A549 (cell line): ENCODE results near the gene STX12. TPM values are rescaled to one million over a fixed set of nuclear protein-coding genes. Genes with fewer than 3 reads are reported as not detected.
"Not testable (repeated sequence)": the region's sequence is repeated elsewhere in the genome, so short reads cannot be mapped to it uniquely, and the experiment has no call there.

ENCODE experiments used
- ATAC-seq, 2 experiments: fragments of 200-7000 bp in 1 of 2; fragments of >200 bp in 1 of 2; cut with Nextera tagmentation in 1 of 2; cut with Tn5 transposase in 1 of 2; 3 replicates each; pipeline versions ENCODE4 v1.8.0 to v1.9.1; 2018 to 2020; ENCODE audit warnings: mild to moderate bottlenecking in 1 of 2, moderate library complexity in 1 of 2
- CTCF ChIA-PET: fragments of 300-600 bp; sonication (Branson Sonifier 250); formaldehyde crosslinking; extraction: SDS; loops from one replicate; lab custom pipeline; 2021; ENCODE audit warnings: antibody characterized with exemption, inconsistent platforms; lab: Yijun Ruan, JAX
- POLR2A ChIA-PET: fragments of 350-600 bp; formaldehyde crosslinking; extraction: SDS; loops from one replicate; lab custom pipeline; 2021; ENCODE audit warnings: antibody characterized with exemption, inconsistent platforms; lab: Yijun Ruan, JAX
- DNase-seq, 2 experiments: peaks; one replicate each; pipeline versions ENCODE4 v3.0.0 to v3.0.0-alpha.2; 2011 to 2016; ENCODE audit warnings: low read depth in 1 of 2, low spot score in 1 of 2
- FAIRE-seq: peaks from 2 replicates; lab custom pipeline; 2011; peaks lifted over from hg19 to GRCh38; lab: Jason Lieb, UNC
- H3K27ac ChIP-seq, 2 experiments: fragments of >200 bp; sonication (Bioruptor Twin); formaldehyde crosslinking; 3 replicates each; pipeline ENCODE4 v1.5.1; 2016 to 2017
- H3K4me1 ChIP-seq: fragments of >200 bp; sonication (Bioruptor Twin); formaldehyde crosslinking; 3 replicates; pipeline ENCODE4 v1.6.1; 2016
- H3K4me2 ChIP-seq: fragments of >200 bp; sonication (Bioruptor Twin); formaldehyde crosslinking; 3 replicates; pipeline ENCODE4 v1.6.1; 2016
- H3K4me3 ChIP-seq: fragments of >200 bp; sonication (Bioruptor Twin); formaldehyde crosslinking; 3 replicates; pipeline ENCODE4 v1.5.1; 2016
- H3K9me3 ChIP-seq: fragments of >200 bp; sonication (Bioruptor Twin); formaldehyde crosslinking; 3 replicates; pipeline ENCODE4 v1.6.1; 2016
- CBX8 ChIP-seq: fragments of 200-600 bp; sonication (generic); IDR thresholded peaks from 2 replicates; pipeline ENCODE4 v1.6.1; 2016
- CHD2 ChIP-seq: fragments of 150-350 bp; IDR thresholded peaks from 2 replicates; pipeline ENCODE4 v1.6.1; 2014; ENCODE audit warnings: low read length; ENCODE audit not compliant: partially characterized antibody
- EHF ChIP-seq: fragments of 250-450 bp; sonication (Bioruptor Pico); IDR thresholded peaks from 2 replicates; pipeline ENCODE4 v1.5.0; 2020; ENCODE audit warnings: mild to moderate bottlenecking
- ESRRA ChIP-seq: fragments of 150-350 bp; IDR thresholded peaks from 2 replicates; pipeline ENCODE4 v1.6.1; 2014; ENCODE audit warnings: mild to moderate bottlenecking, low read length, borderline replicate concordance
- FOXS1 ChIP-seq: fragments of 250-450 bp; sonication (Bioruptor Pico); IDR thresholded peaks from 2 replicates; pipeline ENCODE4 v1.5.0; 2020; ENCODE audit warnings: mild to moderate bottlenecking, moderate library complexity
- HOXA7 ChIP-seq: fragments of 250-450 bp; sonication (Bioruptor Pico); IDR thresholded peaks from 2 replicates; pipeline ENCODE4 v1.5.0; 2020; ENCODE audit warnings: mild to moderate bottlenecking, moderate library complexity
- HOXB5 ChIP-seq: fragments of 250-450 bp; sonication (Bioruptor Pico); IDR thresholded peaks from 2 replicates; pipeline ENCODE4 v1.5.0; 2020; ENCODE audit warnings: mild to moderate bottlenecking, moderate library complexity
- JUN ChIP-seq, 2 experiments: fragments of >200 bp; sonication (Bioruptor Twin); formaldehyde crosslinking; IDR thresholded peaks; 2 replicates in 1 of 2; 3 replicates in 1 of 2; pipeline ENCODE4 v1.6.1; 2016 to 2017
- NFE2L2 ChIP-seq: fragments of 150-350 bp; conservative IDR thresholded peaks from 2 replicates; pipeline ENCODE4 v1.6.1; 2014; ENCODE audit warnings: low read length
- POLR2A ChIP-seq: IDR thresholded peaks from 2 replicates; pipeline ENCODE4 v1.6.1; 2012; ENCODE audit warnings: mild to moderate bottlenecking, low read length
- RCOR1 ChIP-seq: fragments of 150-350 bp; IDR thresholded peaks from 2 replicates; pipeline ENCODE4 v1.6.1; 2014; ENCODE audit warnings: antibody characterized with exemption, low read length, low read depth
- RNF2 ChIP-seq: fragments of 200-600 bp; sonication (generic); IDR thresholded peaks from 2 replicates; pipeline ENCODE4 v1.6.1; 2016; ENCODE audit warnings: low read depth, mild to moderate bottlenecking, antibody characterized with exemption, moderate library complexity, borderline replicate concordance
- SMC3 ChIP-seq: fragments of >200 bp; sonication (Bioruptor Twin); formaldehyde crosslinking; IDR thresholded peaks from 3 replicates; pipeline ENCODE4 v1.6.1; 2018; ENCODE audit warnings: inconsistent platforms
- ZC3H11A ChIP-seq: fragments of 450-650 bp; IDR thresholded peaks from 2 replicates; pipeline ENCODE4 v1.6.1; 2014; ENCODE audit warnings: antibody characterized with exemption, mild to moderate bottlenecking
- ZNF302 ChIP-seq: fragments of 250-450 bp; sonication (Bioruptor Pico); IDR thresholded peaks from 2 replicates; pipeline ENCODE4 v1.9.0; 2021; ENCODE audit warnings: inconsistent platforms, mild to moderate bottlenecking, moderate library complexity
- WGBS: methylation state at CpG from one replicate; pipeline ENCODE4 v1.1.6; 2017; ENCODE audit errors: missing lambda C conversion rate; 5-methylcytosine and 5-hydroxymethylcytosine counted together
- polyA plus RNA-seq, 4 experiments: library from polyadenylated mRNA; depleted of rRNA in 3 of 4; stranded (reverse); fragments of >200 nt; fragmentation: RNase III in 1 of 4; extraction: RNeasy Plus Mini Kit Qiagen cat#74134 plus additional on column Dnase treatment in 1 of 4; gene quantifications; 2 replicates in 3 of 4; 3 replicates in 1 of 4; pipeline ENCODE4 v1.2.3, GENCODE V29; 2011 to 2017
- TF ChIP-seq, protein P1 (sequence below): fragments of >200 bp; sonication (Bioruptor Twin); formaldehyde crosslinking; IDR thresholded peaks from 3 replicates; pipeline ENCODE4 v1.6.1; 2016
- TF ChIP-seq, protein P2 (sequence below): IDR thresholded peaks from 2 replicates; pipeline ENCODE4 v1.6.1; 2012; ENCODE audit warnings: low read depth, borderline replicate concordance
- TF ChIP-seq, protein P3 (sequence below): fragments of >200 bp; sonication (Bioruptor Twin); formaldehyde crosslinking; IDR thresholded peaks from 3 replicates; pipeline ENCODE4 v1.5.1; 2016

The STX12 gene
- polyA plus RNA-seq, 2 of the 4 experiments (the other 2 are of a cell fraction): 11.9 to 14.6 TPM

DNA sequence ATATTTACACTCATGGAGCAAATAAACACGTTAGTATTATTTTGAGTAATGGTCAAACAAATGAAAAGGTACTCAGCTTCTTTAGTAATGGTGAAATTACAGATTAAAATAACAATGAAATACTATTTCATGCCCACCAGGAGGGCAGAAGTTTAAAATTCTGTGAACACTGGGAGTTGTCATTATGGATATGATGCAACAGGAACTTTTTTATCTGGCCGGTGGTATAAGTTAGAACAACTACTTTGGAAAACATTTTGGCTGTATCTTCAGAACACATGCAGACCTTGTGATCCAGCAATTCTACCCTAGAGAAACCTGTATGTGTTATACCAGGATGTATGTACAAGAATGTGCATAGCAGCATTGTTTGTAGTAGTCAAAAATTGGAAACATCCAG is 34.4 kb downstream of the STX12 start:
- no peaks in the 10 kb centered on the region for H3K4me1 ChIP-seq
- ATAC-seq: no peak
- no peaks in the 10 kb centered on the region for H3K9me3 ChIP-seq
- 89% methylated on average over 2 of the region's 2 CpGs for WGBS
- TF ChIP-seq NFE2L2: no peak
- TF ChIP-seq FOXS1: no peak
- TF ChIP-seq, protein P1, sequence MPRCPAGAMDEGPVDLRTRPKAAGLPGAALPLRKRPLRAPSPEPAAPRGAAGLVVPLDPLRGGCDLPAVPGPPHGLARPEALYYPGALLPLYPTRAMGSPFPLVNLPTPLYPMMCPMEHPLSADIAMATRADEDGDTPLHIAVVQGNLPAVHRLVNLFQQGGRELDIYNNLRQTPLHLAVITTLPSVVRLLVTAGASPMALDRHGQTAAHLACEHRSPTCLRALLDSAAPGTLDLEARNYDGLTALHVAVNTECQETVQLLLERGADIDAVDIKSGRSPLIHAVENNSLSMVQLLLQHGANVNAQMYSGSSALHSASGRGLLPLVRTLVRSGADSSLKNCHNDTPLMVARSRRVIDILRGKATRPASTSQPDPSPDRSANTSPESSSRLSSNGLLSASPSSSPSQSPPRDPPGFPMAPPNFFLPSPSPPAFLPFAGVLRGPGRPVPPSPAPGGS: no peak
- TF ChIP-seq CBX8: no peak
- TF ChIP-seq EHF: no peak
- TF ChIP-seq, protein P2, sequence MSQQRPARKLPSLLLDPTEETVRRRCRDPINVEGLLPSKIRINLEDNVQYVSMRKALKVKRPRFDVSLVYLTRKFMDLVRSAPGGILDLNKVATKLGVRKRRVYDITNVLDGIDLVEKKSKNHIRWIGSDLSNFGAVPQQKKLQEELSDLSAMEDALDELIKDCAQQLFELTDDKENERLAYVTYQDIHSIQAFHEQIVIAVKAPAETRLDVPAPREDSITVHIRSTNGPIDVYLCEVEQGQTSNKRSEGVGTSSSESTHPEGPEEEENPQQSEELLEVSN: no peak
- no peak for TF ChIP-seq RCOR1
- no peak for TF ChIP-seq HOXA7 (CRISPR knock-in tag)
- TF ChIP-seq JUN (IDR thresholded peaks at IDR 0.05): no peak
- TF ChIP-seq, protein P3, sequence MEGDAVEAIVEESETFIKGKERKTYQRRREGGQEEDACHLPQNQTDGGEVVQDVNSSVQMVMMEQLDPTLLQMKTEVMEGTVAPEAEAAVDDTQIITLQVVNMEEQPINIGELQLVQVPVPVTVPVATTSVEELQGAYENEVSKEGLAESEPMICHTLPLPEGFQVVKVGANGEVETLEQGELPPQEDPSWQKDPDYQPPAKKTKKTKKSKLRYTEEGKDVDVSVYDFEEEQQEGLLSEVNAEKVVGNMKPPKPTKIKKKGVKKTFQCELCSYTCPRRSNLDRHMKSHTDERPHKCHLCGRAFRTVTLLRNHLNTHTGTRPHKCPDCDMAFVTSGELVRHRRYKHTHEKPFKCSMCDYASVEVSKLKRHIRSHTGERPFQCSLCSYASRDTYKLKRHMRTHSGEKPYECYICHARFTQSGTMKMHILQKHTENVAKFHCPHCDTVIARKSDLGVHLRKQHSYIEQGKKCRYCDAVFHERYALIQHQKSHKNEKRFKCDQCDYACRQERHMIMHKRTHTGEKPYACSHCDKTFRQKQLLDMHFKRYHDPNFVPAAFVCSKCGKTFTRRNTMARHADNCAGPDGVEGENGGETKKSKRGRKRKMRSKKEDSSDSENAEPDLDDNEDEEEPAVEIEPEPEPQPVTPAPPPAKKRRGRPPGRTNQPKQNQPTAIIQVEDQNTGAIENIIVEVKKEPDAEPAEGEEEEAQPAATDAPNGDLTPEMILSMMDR: no peak
- TF ChIP-seq POLR2A: no peak
- TF ChIP-seq RNF2: no peak
- TF ChIP-seq ZNF302 (CRISPR knock-in tag): no peak
- TF ChIP-seq CHD2: no peak
- no peak overlapping the region for H3K4me3 ChIP-seq
- no peak overlapping the region for H3K4me2 ChIP-seq
- POLR2A ChIA-PET: no interaction called here
- FAIRE-seq: no peak
- no peak for DNase-seq
- CTCF ChIA-PET: no interaction called here
- no peak overlapping the region for H3K27ac ChIP-seq

DNA sequence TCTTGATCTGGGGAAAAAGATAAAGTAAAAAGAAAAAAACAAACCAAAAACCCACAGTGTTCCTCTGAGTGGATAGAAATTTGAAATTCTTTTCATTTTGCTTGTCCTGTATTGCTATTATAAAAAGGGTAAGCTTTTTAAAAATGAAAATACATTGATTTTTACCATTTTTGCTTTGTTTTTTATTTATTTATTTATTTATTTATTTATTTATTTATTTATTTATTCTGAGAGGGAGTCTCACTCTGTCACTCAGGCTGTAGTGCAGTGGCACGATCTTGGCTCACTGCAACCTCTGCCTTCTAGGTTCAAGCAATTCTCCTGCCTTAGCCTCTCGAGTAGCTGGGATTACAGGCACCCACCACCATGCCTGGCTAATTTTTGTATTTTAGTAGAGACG is 35.1 kb downstream of the STX12 start:
- not testable (repeated sequence) for ATAC-seq, H3K4me3 ChIP-seq
- TF ChIP-seq ZC3H11A: peak; percentile 73
- TF ChIP-seq, all 56 proteins: peak for 1; not testable (repeated sequence) for 55
- FAIRE-seq, POLR2A ChIA-PET, CTCF ChIA-PET, H3K4me2 ChIP-seq, H3K9me3 ChIP-seq, DNase-seq, H3K27ac ChIP-seq, H3K4me1 ChIP-seq: not testable (repeated sequence)
- 88% methylated on average over 3 of the region's 3 CpGs for WGBS

DNA sequence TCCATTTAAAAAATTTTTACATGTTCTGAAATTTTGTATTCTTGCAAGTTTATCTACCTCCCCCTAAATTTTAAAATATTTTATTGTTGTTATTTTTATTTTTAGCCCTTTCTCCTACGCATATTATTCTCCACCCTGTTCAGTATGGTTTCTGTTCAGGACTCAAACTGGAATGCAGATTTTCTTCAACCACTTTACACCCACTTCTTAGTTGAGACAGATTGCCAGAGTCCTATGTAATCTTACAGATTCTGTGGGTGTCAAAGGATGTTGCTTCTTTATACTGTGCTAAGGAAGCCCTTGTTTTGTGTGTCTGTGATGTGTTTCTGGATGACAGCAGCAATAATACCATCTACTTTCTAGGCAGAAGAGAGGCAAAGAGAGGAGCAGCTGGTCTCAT is 36.9 kb downstream of the STX12 start:
- no peak overlapping the region for H3K4me2 ChIP-seq
- TF ChIP-seq ESRRA (no peak), HOXB5 (no peak), SMC3 (no peak)
- POLR2A ChIA-PET: no interaction called here
- H3K4me3 ChIP-seq: no peak overlapping the region
- CTCF ChIA-PET: no interaction called here
- no peaks in the 10 kb centered on the region for H3K4me1 ChIP-seq
- FAIRE-seq (no peak), ATAC-seq (no peak), DNase-seq (no peak)
- H3K9me3 ChIP-seq: no peaks in the 10 kb centered on the region
- H3K27ac ChIP-seq: no peak overlapping the region
- 83% methylated on average over 1 of the region's 1 CpG for WGBS
